ENCODE measurements around the gene RAB44. TPM values are rescaled to one million over a fixed set of nuclear protein-coding genes. Genes with fewer than 3 reads are reported as not detected.

The RAB44 gene
- total RNA-seq, 1 donor from 2014 or later = not detected

DNA sequence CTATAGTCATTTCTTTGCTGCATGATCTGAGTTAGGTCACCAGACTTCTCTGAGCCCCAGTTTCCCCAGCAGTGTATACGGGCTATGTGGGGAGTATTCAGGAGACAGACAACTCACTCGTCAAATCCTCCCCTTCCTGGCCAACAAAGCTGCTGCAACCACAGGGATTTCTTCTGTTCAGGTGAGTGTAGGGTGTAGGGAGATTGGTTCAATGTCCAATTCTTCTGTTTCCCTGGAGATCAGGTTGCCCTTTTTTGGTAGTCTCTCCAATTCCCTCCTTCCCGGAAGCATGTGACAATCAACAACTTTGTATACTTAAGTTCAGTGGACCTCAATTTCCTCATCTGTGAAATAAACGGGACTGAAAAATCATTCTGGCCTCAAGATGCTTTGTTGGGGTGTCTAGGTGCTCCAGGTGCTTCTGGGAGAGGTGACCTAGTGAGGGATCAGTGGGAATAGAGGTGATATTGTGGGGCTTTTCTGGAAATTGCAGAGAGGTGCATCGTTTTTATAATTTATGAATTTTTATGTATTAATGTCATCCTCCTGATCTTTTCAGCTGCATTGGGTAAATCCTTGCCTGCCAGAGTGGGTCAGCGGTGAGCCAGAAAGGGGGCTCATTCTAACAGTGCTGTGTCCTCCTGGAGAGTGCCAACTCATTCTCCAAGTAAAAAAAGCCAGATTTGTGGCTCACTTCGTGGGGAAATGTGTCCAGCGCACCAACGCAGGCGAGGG is 19.7 kb upstream of the RAB44 start:
- H3K4me3 Mint-ChIP-seq = peak overlapping the region; percentile 82
- no peaks in the 10 kb centered on the region for H3K9me3 Mint-ChIP-seq
- H3K36me3 Mint-ChIP-seq = no peaks in the 10 kb centered on the region
- H3K4me1 Mint-ChIP-seq (ENCODE audit: unreplicated experiment) = peaks cover 30% of the 10 kb centered on the region
- TF ChIP-seq, protein P1, sequence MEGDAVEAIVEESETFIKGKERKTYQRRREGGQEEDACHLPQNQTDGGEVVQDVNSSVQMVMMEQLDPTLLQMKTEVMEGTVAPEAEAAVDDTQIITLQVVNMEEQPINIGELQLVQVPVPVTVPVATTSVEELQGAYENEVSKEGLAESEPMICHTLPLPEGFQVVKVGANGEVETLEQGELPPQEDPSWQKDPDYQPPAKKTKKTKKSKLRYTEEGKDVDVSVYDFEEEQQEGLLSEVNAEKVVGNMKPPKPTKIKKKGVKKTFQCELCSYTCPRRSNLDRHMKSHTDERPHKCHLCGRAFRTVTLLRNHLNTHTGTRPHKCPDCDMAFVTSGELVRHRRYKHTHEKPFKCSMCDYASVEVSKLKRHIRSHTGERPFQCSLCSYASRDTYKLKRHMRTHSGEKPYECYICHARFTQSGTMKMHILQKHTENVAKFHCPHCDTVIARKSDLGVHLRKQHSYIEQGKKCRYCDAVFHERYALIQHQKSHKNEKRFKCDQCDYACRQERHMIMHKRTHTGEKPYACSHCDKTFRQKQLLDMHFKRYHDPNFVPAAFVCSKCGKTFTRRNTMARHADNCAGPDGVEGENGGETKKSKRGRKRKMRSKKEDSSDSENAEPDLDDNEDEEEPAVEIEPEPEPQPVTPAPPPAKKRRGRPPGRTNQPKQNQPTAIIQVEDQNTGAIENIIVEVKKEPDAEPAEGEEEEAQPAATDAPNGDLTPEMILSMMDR (conservative IDR thresholded peaks at IDR 0.05) = no peak
- DNase-seq (ENCODE audit: extremely low spot score, unreplicated experiment) = no peak
- peak overlapping the region; percentile 98 for H3K27ac Mint-ChIP-seq
- H3K27me3 Mint-ChIP-seq = peaks cover 21% of the 10 kb centered on the region

GRCh38 chr6:36678488-36679042 is 19.1 kb upstream of the RAB44 start, which contains the start of gene CDKN1A:
Gene CDKN1A (plus strand): TSS chr6:36678714. CDS start chr6:36684102, 5,388 bp downstream.
- peaks cover 30% of the 10 kb centered on the region for H3K4me1 Mint-ChIP-seq (ENCODE audit: unreplicated experiment)
- TF ChIP-seq, protein P1 (conservative IDR thresholded peaks at IDR 0.05) = peak; percentile 42
- no peaks in the 10 kb centered on the region for H3K36me3 Mint-ChIP-seq
- H3K27ac Mint-ChIP-seq = peak within 1 kb of the TSS; percentile 98
- peaks cover 21% of the 10 kb centered on the region for H3K27me3 Mint-ChIP-seq
- DNase-seq (ENCODE audit: extremely low spot score, unreplicated experiment) = peak; percentile 88
- H3K4me3 Mint-ChIP-seq = peak within 1 kb of the TSS; percentile 96
- H3K9me3 Mint-ChIP-seq = no peaks in the 10 kb centered on the region

- no peaks in the 10 kb centered on the region for H3K36me3 Mint-ChIP-seq
- TF ChIP-seq, protein P1 (conservative IDR thresholded peaks at IDR 0.05) = no peak
- H3K27ac Mint-ChIP-seq = peak overlapping the region; percentile 98
- peak overlapping the region; percentile 96 for H3K4me3 Mint-ChIP-seq
- peaks cover 21% of the 10 kb centered on the region for H3K27me3 Mint-ChIP-seq
- H3K4me1 Mint-ChIP-seq (ENCODE audit: unreplicated experiment) = peaks cover 30% of the 10 kb centered on the region
- H3K9me3 Mint-ChIP-seq = no peaks in the 10 kb centered on the region
- DNase-seq (ENCODE audit: extremely low spot score, unreplicated experiment) = no peak
These were observed 18.4 kb upstream of the RAB44 start for GRCh38 chr6:36679043-36679833.

DNA sequence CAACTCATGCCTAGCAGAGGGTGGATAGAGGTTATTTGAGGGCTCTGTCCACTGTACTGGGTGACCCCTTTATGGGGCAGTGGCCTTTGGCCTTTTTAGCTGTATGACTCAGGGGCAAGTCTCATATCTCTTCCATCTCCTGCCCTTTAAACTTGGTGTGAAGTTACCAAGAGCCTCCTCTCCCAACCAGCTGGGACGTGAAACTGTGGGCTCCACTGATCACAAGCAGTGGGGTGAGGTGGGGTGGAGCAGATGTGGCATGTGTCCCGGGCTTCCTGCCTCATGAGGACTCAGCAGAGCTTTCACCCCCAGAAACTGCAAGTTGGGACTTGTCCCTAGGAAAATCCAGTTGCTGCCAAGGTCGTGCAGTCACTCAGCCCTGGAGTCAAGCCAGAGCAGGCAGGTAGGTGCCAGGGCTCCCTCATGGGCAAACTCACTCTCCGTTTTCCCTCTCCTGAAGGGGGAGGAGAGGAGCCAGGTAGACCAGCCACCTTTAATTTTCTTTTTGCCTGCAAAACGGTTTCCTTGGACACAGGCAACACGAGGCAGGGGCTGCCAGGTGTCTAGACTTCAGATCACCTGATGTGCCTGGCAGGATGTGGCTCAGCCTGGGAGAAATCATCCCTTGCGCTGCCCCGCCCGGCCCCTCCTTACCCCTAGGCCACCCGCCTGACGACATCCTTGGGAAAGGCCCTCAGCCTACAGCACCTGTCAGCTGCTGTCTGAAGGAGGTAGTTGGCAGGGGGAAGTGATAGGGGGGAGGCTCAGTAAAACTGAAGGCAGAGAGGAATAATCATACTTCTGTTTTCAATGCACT is 15.1 kb upstream of the RAB44 start:
- H3K4me3 Mint-ChIP-seq = peak overlapping the region; percentile 80
- H3K27ac Mint-ChIP-seq = peak overlapping the region; percentile 93
- H3K9me3 Mint-ChIP-seq = no peaks in the 10 kb centered on the region
- H3K36me3 Mint-ChIP-seq = peaks cover 6% of the 10 kb centered on the region
- no peak for DNase-seq (ENCODE audit: extremely low spot score, unreplicated experiment)
- TF ChIP-seq, protein P1 (conservative IDR thresholded peaks at IDR 0.05) = no peak
- peaks cover 14% of the 10 kb centered on the region for H3K4me1 Mint-ChIP-seq (ENCODE audit: unreplicated experiment)
- H3K27me3 Mint-ChIP-seq = peaks cover 21% of the 10 kb centered on the region

- TF ChIP-seq, protein P1 (conservative IDR thresholded peaks at IDR 0.05) = no peak
- DNase-seq (ENCODE audit: extremely low spot score, unreplicated experiment) = no peak
- Mint-ChIP-seq H3K36me3 (peaks cover 6% of the 10 kb centered on the region), H3K4me3 (peak overlapping the region; percentile 57), H3K27me3 (peaks cover 18% of the 10 kb centered on the region), H3K4me1 (ENCODE audit: unreplicated experiment) (peaks cover 8% of the 10 kb centered on the region), H3K27ac (peak overlapping the region; percentile 93), H3K9me3 (no peaks in the 10 kb centered on the region)
These were observed 14.4 kb upstream of the RAB44 start for GRCh38 chr6:36683145-36683655.

All from type B pancreatic cell (in vitro differentiated cells).